Naive B cell (primary cell): ENCODE data around the gene OR4D9. TPM values are rescaled to one million over a fixed set of nuclear protein-coding genes. Genes with fewer than 3 reads are reported as not detected.
"Not testable (repeated sequence)": the region's sequence is repeated elsewhere in the genome, so short reads cannot be mapped to it uniquely, and the experiment has no call there.

Source experiments
- ATAC-seq, 2 donors: fragments of 150-1000 bp; cut with Tn5 transposase; 2 replicates each; pipeline ENCODE4 v1.10.0; 2021; ENCODE audit warnings: low read depth in 2 of 2, mild to moderate bottlenecking in 2 of 2, moderate library complexity in 2 of 2
- DNase-seq: peaks from one replicate; pipeline ENCODE4 v3.0.0; 2022
- H3K27ac Mint-ChIP-seq, 6 donors: one replicate each; pipeline ENCODE4 v1.8.0; 2020 to 2022; ENCODE audit warnings: mild to moderate bottlenecking in 6 of 6, mixed read lengths in 6 of 6, moderate library complexity in 5 of 6, inconsistent platforms in 2 of 6
- H3K27me3 Mint-ChIP-seq, 3 donors: one replicate each; pipeline ENCODE4 v1.8.0; 2021 to 2022; ENCODE audit warnings: mixed read lengths in 3 of 3, mild to moderate bottlenecking in 1 of 3
- H3K36me3 Mint-ChIP-seq, 2 donors: one replicate each; pipeline ENCODE4 v1.8.0; 2020 to 2022; ENCODE audit warnings: mixed read lengths in 2 of 2, inconsistent platforms in 1 of 2, mild to moderate bottlenecking in 1 of 2
- H3K4me1 Mint-ChIP-seq, 3 donors: one replicate each; pipeline ENCODE4 v1.8.0; 2020 to 2022; ENCODE audit warnings: mixed read lengths in 3 of 3, inconsistent platforms in 1 of 3, mild to moderate bottlenecking in 1 of 3, moderate library complexity in 1 of 3
- H3K4me3 Mint-ChIP-seq, 8 donors: one replicate each; pipeline ENCODE4 v1.8.0; 2020 to 2022; ENCODE audit warnings: mild to moderate bottlenecking in 8 of 8, mixed read lengths in 8 of 8, moderate library complexity in 8 of 8, inconsistent platforms in 2 of 8
- H3K9me3 Mint-ChIP-seq, 7 donors: one replicate each; pipeline ENCODE4 v1.8.0; 2020 to 2022; ENCODE audit warnings: mixed read lengths in 7 of 7, mild to moderate bottlenecking in 5 of 7, inconsistent platforms in 2 of 7, moderate library complexity in 1 of 7
- polyA plus RNA-seq, 6 donors: library from polyadenylated mRNA; unstranded; fragments of 300-500 nt; fragmentation: Illumina TruSeq; gene quantifications; one replicate each; pipeline ENCODE4 v1.2.3, GENCODE V29; 2021; ENCODE audit warnings: low read depth in 6 of 6

The OR4D9 gene
- polyA plus RNA-seq: not detected

GRCh38 chr11:59510941-59511589 is at the start of gene OR4D9:
TSS of gene OR4D9 (plus strand) at chr11:59511539. CDS start at chr11:59514913, 3,374 bp downstream.
- peaks cover 9 to 19% (median 9%) of the 10 kb centered on the region in 3 donors for H3K27me3 Mint-ChIP-seq
- H3K4me1 Mint-ChIP-seq: peaks cover 3 to 10% (median 3%) of the 10 kb centered on the region in 3 donors
- H3K27ac Mint-ChIP-seq: peak within 1 kb of the TSS in 2 of 6 donors; percentile 50 to 70
- DNase-seq (no peak), ATAC-seq (peak in 1 of 2 donors; percentile 30)
- no peak within 1 kb of the TSS for H3K4me3 Mint-ChIP-seq
- peaks cover 0 to 2% (median 0%) of the 10 kb centered on the region in 7 donors for H3K9me3 Mint-ChIP-seq
- H3K36me3 Mint-ChIP-seq: no peaks in the 10 kb centered on the region

- no peak overlapping the region for H3K27ac Mint-ChIP-seq
- H3K27me3 Mint-ChIP-seq: peaks cover 8 to 40% (median 27%) of the 10 kb centered on the region in 3 donors
- H3K9me3 Mint-ChIP-seq: peaks cover 0 to 9% (median 4%) of the 10 kb centered on the region in 7 donors
- no peak overlapping the region for H3K4me3 Mint-ChIP-seq
- ATAC-seq (no peak), DNase-seq (no peak)
- H3K36me3 Mint-ChIP-seq: no peaks in the 10 kb centered on the region
- no peaks in the 10 kb centered on the region for H3K4me1 Mint-ChIP-seq
These were observed 48.1 kb upstream of the OR4D9 start for GRCh38 chr11:59463190-59463641.

- H3K4me1 Mint-ChIP-seq: peaks cover 5 to 13% (median 10%) of the 10 kb centered on the region in 3 donors
These were observed 38.3 kb upstream of the OR4D9 start, which contains the start of gene OR4D10 for GRCh38 chr11:59473015-59473414. TSS of gene OR4D10 (plus strand) at chr11:59473315. CDS start at chr11:59477430, 4,115 bp downstream.

DNA sequence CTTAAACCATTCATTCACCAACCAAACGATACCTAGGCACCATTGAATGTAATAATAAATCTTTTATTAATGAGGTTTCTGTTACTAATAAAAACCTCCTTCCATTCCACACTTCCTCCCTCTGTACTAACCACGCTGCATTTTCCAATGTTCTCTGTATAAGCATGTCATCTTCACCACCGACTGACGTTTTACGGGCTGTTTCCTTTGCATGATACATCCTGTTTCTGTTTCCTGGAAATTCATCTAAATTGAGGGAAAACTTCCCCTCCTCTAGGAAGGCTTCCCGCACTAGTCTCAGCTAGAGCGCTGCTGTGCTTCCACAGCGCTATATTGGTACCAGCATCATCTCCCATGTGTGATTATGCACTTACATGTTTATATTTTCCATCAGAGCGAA is 36.2 kb upstream of the OR4D9 start:
- no peak for ATAC-seq
- Mint-ChIP-seq H3K4me3 (no peak overlapping the region), H3K4me1 (peaks cover 5 to 13% (median 10%) of the 10 kb centered on the region in 3 donors), H3K27me3 (peaks cover 9 to 17% (median 15%) of the 10 kb centered on the region in 3 donors), H3K27ac (no peak overlapping the region), H3K36me3 (no peaks in the 10 kb centered on the region), H3K9me3 (no peaks in the 10 kb centered on the region)
- no peak for DNase-seq

More at GRCh38 chr11:59473015-59473414, 38.3 kb upstream of the OR4D9 start, which contains the start of gene OR4D10:
- H3K4me3 Mint-ChIP-seq: no peak within 1 kb of the TSS
- peaks cover 8 to 21% (median 15%) of the 10 kb centered on the region in 3 donors for H3K27me3 Mint-ChIP-seq
- no peak for ATAC-seq
- H3K9me3 Mint-ChIP-seq: no peaks in the 10 kb centered on the region
- H3K27ac Mint-ChIP-seq: no peak within 1 kb of the TSS
- DNase-seq: no peak
- no peaks in the 10 kb centered on the region for H3K36me3 Mint-ChIP-seq

GRCh38 chr11:59479906-59480305 is 31.4 kb upstream of the OR4D9 start:
- DNase-seq (no peak), ATAC-seq (no peak)
- Mint-ChIP-seq H3K27me3 (peaks cover 5 to 11% (median 8%) of the 10 kb centered on the region in 3 donors), H3K4me1 (peaks cover 5 to 13% (median 10%) of the 10 kb centered on the region in 3 donors), H3K36me3 (no peaks in the 10 kb centered on the region), H3K9me3 (no peaks in the 10 kb centered on the region), H3K27ac (no peak overlapping the region), H3K4me3 (no peak overlapping the region)

GRCh38 chr11:59480359-59480758 is 31.0 kb upstream of the OR4D9 start:
- peaks cover 5 to 13% (median 10%) of the 10 kb centered on the region in 3 donors for H3K4me1 Mint-ChIP-seq
- peaks cover 7 to 11% (median 8%) of the 10 kb centered on the region in 3 donors for H3K27me3 Mint-ChIP-seq
- no peak overlapping the region for H3K4me3 Mint-ChIP-seq
- no peak overlapping the region for H3K27ac Mint-ChIP-seq
- H3K36me3 Mint-ChIP-seq: no peaks in the 10 kb centered on the region
- no peaks in the 10 kb centered on the region for H3K9me3 Mint-ChIP-seq
- DNase-seq (no peak), ATAC-seq (no peak)

GRCh38 chr11:59501931-59502330 is 9.4 kb upstream of the OR4D9 start:
- peaks cover 0 to 6% of the 10 kb centered on the region in 2 donors for H3K36me3 Mint-ChIP-seq

DNA sequence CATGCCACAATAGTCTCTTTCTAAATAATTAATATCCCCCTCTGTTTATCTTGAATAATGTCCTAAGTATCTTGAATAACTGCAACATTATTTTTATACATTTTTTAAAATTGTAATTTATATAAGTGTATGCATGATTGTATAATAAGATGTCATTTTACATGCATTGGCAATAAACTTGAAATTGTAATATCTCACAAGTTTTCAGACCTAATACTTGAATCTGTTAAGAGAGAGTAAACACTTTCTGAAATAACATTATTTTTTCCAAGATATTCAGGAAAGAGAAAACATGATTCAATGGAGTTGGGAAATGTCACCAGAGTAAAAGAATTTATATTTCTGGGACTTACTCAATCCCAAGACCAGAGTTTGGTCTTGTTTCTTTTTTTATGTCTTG is 8.1 kb upstream of the OR4D9 start, which contains the start of gene OR4D11:
OR4D11 (plus strand) TSS at position 301 of the 400 bp plus-strand sequence; CDS start at position 301, 0 bp downstream.
- H3K9me3 Mint-ChIP-seq: peaks cover 0 to 2% (median 0%) of the 10 kb centered on the region in 7 donors
- peaks cover 0 to 3% (median 0%) of the 10 kb centered on the region in 3 donors for H3K4me1 Mint-ChIP-seq
- DNase-seq (no peak), ATAC-seq (no peak)
- no peak within 1 kb of the TSS for H3K4me3 Mint-ChIP-seq
- peak within 1 kb of the TSS in 1 of 6 donors; percentile 80 for H3K27ac Mint-ChIP-seq
- peaks cover 0 to 19% (median 8%) of the 10 kb centered on the region in 3 donors for H3K27me3 Mint-ChIP-seq
- H3K36me3 Mint-ChIP-seq: peaks cover 0 to 6% of the 10 kb centered on the region in 2 donors

More at GRCh38 chr11:59501931-59502330, 9.4 kb upstream of the OR4D9 start:
- peaks cover 0 to 3% (median 0%) of the 10 kb centered on the region in 3 donors for H3K4me1 Mint-ChIP-seq
- H3K9me3 Mint-ChIP-seq: peaks cover 0 to under 1% (median 0%) of the 10 kb centered on the region in 7 donors
- ATAC-seq: no peak
- H3K27me3 Mint-ChIP-seq: peaks cover 0 to 26% (median 8%) of the 10 kb centered on the region in 3 donors
- H3K27ac Mint-ChIP-seq: no peak overlapping the region
- H3K4me3 Mint-ChIP-seq: no peak overlapping the region
- DNase-seq: no peak

DNA sequence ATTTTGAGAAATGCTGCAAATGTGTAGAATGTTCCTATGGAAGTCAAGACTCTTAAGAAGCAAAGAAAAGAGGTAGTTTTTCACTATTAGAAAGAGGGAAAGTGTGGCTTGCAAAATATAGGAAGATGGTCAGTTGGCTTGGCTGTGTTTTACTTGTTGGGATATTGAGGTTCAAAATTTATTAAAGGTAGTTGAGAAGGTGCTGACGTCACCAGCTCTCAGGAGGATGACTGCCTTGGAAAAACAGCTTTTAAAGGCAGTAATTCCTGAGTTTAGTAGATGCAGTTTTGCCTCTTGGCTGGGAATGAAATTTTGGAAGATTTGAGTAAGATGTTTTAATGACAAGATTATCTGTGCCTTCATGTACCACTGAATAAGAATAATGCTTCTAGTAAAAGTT is 336 bp downstream of the OR4D9 start:
- Mint-ChIP-seq H3K36me3 (no peaks in the 10 kb centered on the region), H3K4me1 (peaks cover 3 to 10% (median 3%) of the 10 kb centered on the region in 3 donors), H3K27me3 (peaks cover 9 to 19% (median 9%) of the 10 kb centered on the region in 3 donors), H3K4me3 (no peak overlapping the region), H3K27ac (peak overlapping the region in 1 of 6 donors; percentile 70), H3K9me3 (peaks cover 0 to 2% (median 0%) of the 10 kb centered on the region in 7 donors)
- ATAC-seq (no peak), DNase-seq (no peak)

DNA sequence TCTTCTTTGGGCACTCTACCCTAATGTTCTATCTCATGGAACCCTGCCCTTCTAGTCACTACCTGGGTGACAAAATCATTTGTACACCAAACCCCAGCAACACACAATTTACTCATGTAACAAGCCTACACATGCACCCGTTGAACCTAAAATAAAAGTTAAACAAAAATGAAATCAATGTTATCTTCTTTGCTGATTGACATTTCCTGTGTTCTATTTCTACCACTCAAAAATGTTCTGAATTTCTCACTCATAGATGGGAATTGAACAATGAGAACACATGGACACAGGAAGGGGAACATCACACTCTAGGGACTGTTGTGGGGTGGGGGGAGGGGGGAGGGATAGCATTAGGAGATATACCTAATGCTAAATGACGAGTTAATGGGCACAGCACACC is 8.8 kb downstream of the OR4D9 start:
- DNase-seq, H3K36me3 Mint-ChIP-seq, H3K4me3 Mint-ChIP-seq, H3K27ac Mint-ChIP-seq, ATAC-seq, H3K9me3 Mint-ChIP-seq, H3K4me1 Mint-ChIP-seq: not testable (repeated sequence)
- H3K27me3 Mint-ChIP-seq: peaks cover 0 to 12% (median 0%) of the 10 kb centered on the region in 3 donors

DNA sequence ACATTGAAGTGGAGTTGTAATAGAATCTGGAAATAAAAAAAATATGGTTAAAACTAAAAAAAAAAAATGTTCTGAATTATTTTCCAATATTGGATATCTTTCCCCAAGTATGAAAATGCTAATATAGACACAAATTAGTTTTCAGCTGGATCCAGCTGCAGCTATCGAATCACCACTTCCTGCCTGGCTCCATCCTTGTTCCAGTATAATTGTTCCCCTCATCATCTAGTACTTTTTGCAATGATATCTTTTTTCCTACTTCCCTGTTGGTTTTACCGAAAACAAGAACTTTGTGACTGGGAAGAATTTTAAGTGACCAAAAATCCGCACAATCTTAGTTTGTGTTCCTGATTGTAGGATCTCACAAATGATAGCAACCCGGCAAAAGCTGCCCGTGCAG is 9.4 kb downstream of the OR4D9 start:
- ATAC-seq (no peak), DNase-seq (no peak)
- H3K4me1 Mint-ChIP-seq: no peaks in the 10 kb centered on the region
- H3K4me3 Mint-ChIP-seq: no peak overlapping the region
- no peaks in the 10 kb centered on the region for H3K36me3 Mint-ChIP-seq
- no peak overlapping the region for H3K27ac Mint-ChIP-seq
- H3K27me3 Mint-ChIP-seq: peaks cover 0 to 9% (median 0%) of the 10 kb centered on the region in 3 donors
- H3K9me3 Mint-ChIP-seq: no peaks in the 10 kb centered on the region

GRCh38 chr11:59523541-59523940 is 12.2 kb downstream of the OR4D9 start:
- Mint-ChIP-seq H3K27ac (no peak overlapping the region), H3K36me3 (no peaks in the 10 kb centered on the region)

GRCh38 chr11:59528711-59529110 is 17.4 kb downstream of the OR4D9 start:
- Mint-ChIP-seq H3K36me3 (no peaks in the 10 kb centered on the region), H3K27me3 (peaks cover 0 to 21% (median 9%) of the 10 kb centered on the region in 3 donors), H3K4me3 (no peak overlapping the region), H3K4me1 (no peaks in the 10 kb centered on the region), H3K27ac (no peak overlapping the region), H3K9me3 (no peaks in the 10 kb centered on the region)
- no peak for DNase-seq
- no peak for ATAC-seq

More at GRCh38 chr11:59523541-59523940, 12.2 kb downstream of the OR4D9 start:
- Mint-ChIP-seq H3K4me1 (no peaks in the 10 kb centered on the region), H3K9me3 (no peaks in the 10 kb centered on the region), H3K27me3 (peaks cover 0 to 9% (median 0%) of the 10 kb centered on the region in 3 donors), H3K4me3 (no peak overlapping the region)
- ATAC-seq (no peak), DNase-seq (no peak)

GRCh38 chr11:59532620-59533019 is 21.3 kb downstream of the OR4D9 start:
- no peak for DNase-seq
- H3K4me3 Mint-ChIP-seq: no peak overlapping the region
- no peaks in the 10 kb centered on the region for H3K9me3 Mint-ChIP-seq
- peaks cover 0 to 12% (median 9%) of the 10 kb centered on the region in 3 donors for H3K27me3 Mint-ChIP-seq
- peaks cover 0 to 8% (median 0%) of the 10 kb centered on the region in 3 donors for H3K4me1 Mint-ChIP-seq
- H3K27ac Mint-ChIP-seq: no peak overlapping the region
- no peaks in the 10 kb centered on the region for H3K36me3 Mint-ChIP-seq
- no peak for ATAC-seq
